Fibroblast of the aortic adventitia (primary cell): Measurements from ENCODE around the gene TAF11L2. TPM values are rescaled to one million over a fixed set of nuclear protein-coding genes. Genes with fewer than 3 reads are reported as not detected.
"Not testable (repeated sequence)": the region's sequence is repeated elsewhere in the genome, so short reads cannot be mapped to it uniquely, and the experiment has no call there.

Experiments
- DNase-seq: peaks from one replicate; pipeline ENCODE4 v3.0.0-alpha.2; 2010; ENCODE audit warnings: low read depth
- H3K4me3 ChIP-seq: 2 replicates; pipeline ENCODE4 v1.5.1; 2011; ENCODE audit warnings: low read depth, mild to moderate bottlenecking, control low read depth, low read length, moderate library complexity
- CTCF ChIP-seq: IDR thresholded peaks from 2 replicates; pipeline ENCODE4 v1.5.1; 2011; ENCODE audit warnings: mild to moderate bottlenecking, low read length, control low read depth, inconsistent platforms; ENCODE audit not compliant: insufficient read depth
- total RNA-seq: library from RNA; depleted of rRNA; stranded (reverse); fragments of >200 nt; gene quantifications from 2 replicates; pipeline ENCODE4 v1.2.3, GENCODE V29; 2012; ENCODE audit warnings: low replicate concordance

Gene TAF11L2
- total RNA-seq: not detected in 2 replicates

- not testable (repeated sequence) for H3K4me3 ChIP-seq, DNase-seq
These were observed at the start of gene TAF11L2 for GRCh38 chr5:17497931-17498330. Gene TAF11L2 (plus strand): TSS chr5:17498231.

GRCh38 chr5:17448877-17449276, 49.2 kb upstream of the TAF11L2 start:
- H3K4me3 ChIP-seq: no peak overlapping the region
- peak; percentile 28 for DNase-seq
- TF ChIP-seq CTCF: no peak

- DNase-seq: no peak
- no peak for TF ChIP-seq CTCF
These were observed 45.1 kb upstream of the TAF11L2 start for GRCh38 chr5:17452936-17453335.

GRCh38 chr5:17455942-17456341, 42.1 kb upstream of the TAF11L2 start:
- TF ChIP-seq CTCF: no peak
- no peak for DNase-seq
- no peak overlapping the region for H3K4me3 ChIP-seq

More at GRCh38 chr5:17452936-17453335, 45.1 kb upstream of the TAF11L2 start:
- no peak overlapping the region for H3K4me3 ChIP-seq

DNA sequence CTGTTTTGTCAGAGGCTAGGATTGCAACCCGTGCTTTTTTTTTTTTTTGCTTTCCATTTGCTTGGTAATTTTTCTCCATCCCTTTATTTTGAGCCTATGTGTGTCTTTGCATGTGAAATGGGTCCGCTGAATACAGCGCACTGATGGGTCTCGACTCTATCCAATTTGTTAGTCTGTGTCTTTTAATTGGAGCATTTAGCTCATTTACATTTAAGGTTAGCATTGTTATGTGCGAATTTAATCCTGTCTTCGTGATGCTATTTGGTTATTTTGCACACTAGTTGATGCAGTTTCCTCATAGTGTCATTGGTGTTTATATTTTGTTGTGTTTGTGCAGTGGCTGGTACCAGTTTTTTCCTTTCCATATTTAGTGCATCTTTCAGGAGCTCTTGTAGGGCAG, 36.2 kb upstream of the TAF11L2 start:
- no peak for DNase-seq
- H3K4me3 ChIP-seq: no peak overlapping the region
- TF ChIP-seq CTCF: no peak

GRCh38 chr5:17463653-17464052, 34.4 kb upstream of the TAF11L2 start:
- DNase-seq: no peak
- TF ChIP-seq CTCF: no peak
- H3K4me3 ChIP-seq: no peak overlapping the region

- no peak for DNase-seq
- TF ChIP-seq CTCF: no peak
- no peak overlapping the region for H3K4me3 ChIP-seq
These were observed 28.0 kb upstream of the TAF11L2 start for GRCh38 chr5:17470064-17470463.

GRCh38 chr5:17475064-17475463, 23.0 kb upstream of the TAF11L2 start:
- not testable (repeated sequence) for DNase-seq, H3K4me3 ChIP-seq
